ENCODE results near the gene ZFAND2A. TPM values are rescaled to one million over a fixed set of nuclear protein-coding genes. Genes with fewer than 3 reads are reported as not detected.
"Not testable (repeated sequence)": the region's sequence is repeated elsewhere in the genome, so short reads cannot be mapped to it uniquely, and the experiment has no call there.

ZFAND2A gene
- total RNA-seq, 1 experiment from 2014 or later = 6.3 TPM

DNA sequence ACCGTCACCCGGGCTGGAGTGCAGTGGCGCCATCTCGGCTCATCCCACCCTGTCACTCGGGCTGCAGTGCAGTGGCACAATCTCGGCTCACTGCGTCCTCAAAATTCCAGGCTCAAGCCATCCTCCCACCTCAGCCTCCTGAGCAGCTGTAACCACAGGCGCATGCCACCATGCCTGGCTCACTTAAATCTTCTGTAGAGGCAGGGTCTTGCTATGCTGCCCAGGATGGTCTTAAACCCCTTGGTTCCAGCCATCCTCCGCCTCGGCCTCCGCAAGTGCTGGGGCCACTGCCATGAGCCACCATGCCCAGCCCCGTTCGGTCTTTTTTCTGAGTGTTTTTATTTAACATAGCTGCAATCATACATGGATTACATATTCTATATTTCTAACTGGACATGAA lies 30.6 kb downstream of the ZFAND2A start:
- DNase-seq = no peak
- Histone ChIP-seq H3K4me3 (no peak overlapping the region), H3K27ac (no peak overlapping the region), H3K9me3 (replicated peaks) (no peaks in the 10 kb centered on the region), H3K4me1 (no peaks in the 10 kb centered on the region), H3K36me3 (no peaks in the 10 kb centered on the region), H3K27me3 (no peaks in the 10 kb centered on the region)

GRCh38 chr7:1127001-1127400 lies 33.0 kb downstream of the ZFAND2A start:
- Histone ChIP-seq H3K36me3 (no peaks in the 10 kb centered on the region), H3K9me3 (replicated peaks) (no peaks in the 10 kb centered on the region), H3K27ac (no peak overlapping the region), H3K4me3 (no peak overlapping the region), H3K27me3 (no peaks in the 10 kb centered on the region), H3K4me1 (no peaks in the 10 kb centered on the region)
- DNase-seq = peak in 1 of 2 experiments; percentile 11

DNA sequence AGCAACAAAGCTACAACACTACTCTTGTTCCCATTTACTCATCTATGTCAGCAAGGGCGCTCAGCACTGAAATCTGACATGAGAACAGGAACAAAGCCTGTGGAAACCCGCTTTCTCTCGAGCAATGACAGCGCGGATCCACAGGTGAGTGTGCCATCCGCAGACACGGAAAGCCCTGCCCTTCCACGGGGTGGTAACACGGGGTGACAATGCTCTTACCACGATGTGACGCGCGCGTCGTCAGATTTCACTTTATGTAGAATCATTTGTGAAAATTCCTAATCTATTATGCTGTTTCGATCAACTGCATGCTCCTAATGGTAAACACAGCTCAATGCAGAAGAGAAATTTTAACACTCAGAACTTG lies 34.4 kb downstream of the ZFAND2A start:
- no peaks in the 10 kb centered on the region for H3K36me3 ChIP-seq
- no peaks in the 10 kb centered on the region for H3K9me3 ChIP-seq (replicated peaks)
- no peak overlapping the region for H3K27ac ChIP-seq
- H3K27me3 ChIP-seq = no peaks in the 10 kb centered on the region
- no peak for DNase-seq
- H3K4me1 ChIP-seq = no peaks in the 10 kb centered on the region
- no peak overlapping the region for H3K4me3 ChIP-seq

- Histone ChIP-seq H3K4me3 (no peak overlapping the region), H3K4me1 (no peaks in the 10 kb centered on the region), H3K27ac (no peak overlapping the region), H3K9me3 (replicated peaks) (no peaks in the 10 kb centered on the region), H3K36me3 (no peaks in the 10 kb centered on the region), H3K27me3 (no peaks in the 10 kb centered on the region)
- DNase-seq = peak; percentile 16 to 44
Observed at GRCh38 chr7:1124816-1125602, 35.0 kb downstream of the ZFAND2A start.

DNA sequence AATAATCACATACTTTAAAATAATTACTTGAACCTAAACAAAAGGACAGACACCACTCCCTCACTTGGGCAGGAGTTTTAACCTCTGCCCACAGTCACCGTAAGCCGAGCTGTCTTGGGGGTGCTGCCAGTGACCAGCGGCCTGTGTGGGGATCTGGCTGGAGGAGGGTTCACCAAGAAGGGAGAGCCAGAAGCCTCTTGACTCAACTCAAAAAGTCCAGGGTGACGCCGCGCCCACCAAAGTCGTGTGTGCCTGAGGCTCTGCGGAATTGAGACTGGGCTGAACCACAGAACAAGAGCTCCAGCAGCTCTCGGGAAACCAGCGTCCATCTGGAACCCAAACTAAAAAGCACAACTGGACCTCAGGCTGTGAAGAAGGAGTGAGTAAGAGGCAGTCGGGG lies 35.8 kb downstream of the ZFAND2A start:
- DNase-seq = no peak
- Histone ChIP-seq H3K9me3 (replicated peaks) (no peaks in the 10 kb centered on the region), H3K4me1 (no peaks in the 10 kb centered on the region), H3K36me3 (no peaks in the 10 kb centered on the region), H3K27ac (no peak overlapping the region), H3K4me3 (no peak overlapping the region), H3K27me3 (no peaks in the 10 kb centered on the region)

GRCh38 chr7:1123715-1124114 lies 36.3 kb downstream of the ZFAND2A start:
- Histone ChIP-seq H3K9me3 (replicated peaks) (no peaks in the 10 kb centered on the region), H3K27me3 (no peaks in the 10 kb centered on the region), H3K36me3 (no peaks in the 10 kb centered on the region), H3K27ac (no peak overlapping the region), H3K4me3 (no peak overlapping the region), H3K4me1 (no peaks in the 10 kb centered on the region)
- DNase-seq = no peak

DNA sequence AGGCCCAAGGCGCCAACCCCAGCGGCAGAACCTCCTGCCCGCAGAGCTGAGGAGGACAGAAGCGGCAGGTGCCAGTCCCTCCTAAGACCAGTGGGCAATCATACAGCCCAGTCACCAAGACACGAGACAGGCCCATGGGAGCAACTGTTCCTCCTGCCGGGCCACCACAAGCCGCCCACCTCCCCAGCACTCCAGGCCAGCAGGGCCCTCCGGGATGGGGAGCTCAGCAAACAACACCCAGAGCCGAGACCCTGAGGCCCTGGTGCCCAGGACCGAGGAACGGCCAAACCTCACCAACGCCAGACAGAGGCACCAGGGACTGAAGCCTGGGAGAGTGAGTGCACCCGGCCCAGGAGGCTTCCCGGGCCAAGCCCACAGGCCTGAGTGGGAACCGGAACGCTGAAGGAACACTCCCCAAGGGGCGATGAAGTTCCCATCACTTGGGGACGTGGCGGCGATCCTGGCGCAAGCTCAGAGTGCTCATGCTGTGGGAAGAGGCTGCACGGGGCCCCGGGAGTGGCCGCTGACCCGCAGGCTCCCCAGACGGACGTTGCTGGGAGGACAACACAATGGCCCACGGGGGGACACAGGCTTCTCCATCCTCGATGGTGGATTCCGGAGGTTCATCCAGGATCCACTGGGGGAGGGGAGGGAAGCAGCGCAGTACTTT lies 37.0 kb downstream of the ZFAND2A start:
- Histone ChIP-seq H3K27me3 (no peaks in the 10 kb centered on the region), H3K4me1 (no peaks in the 10 kb centered on the region), H3K4me3 (no peak overlapping the region), H3K9me3 (replicated peaks) (no peaks in the 10 kb centered on the region), H3K36me3 (no peaks in the 10 kb centered on the region), H3K27ac (no peak overlapping the region)
- DNase-seq = no peak

GRCh38 chr7:1121886-1122831 lies 37.8 kb downstream of the ZFAND2A start:
- no peaks in the 10 kb centered on the region for H3K9me3 ChIP-seq (replicated peaks)
- H3K4me3 ChIP-seq = no peak overlapping the region
- H3K27me3 ChIP-seq = no peaks in the 10 kb centered on the region
- H3K4me1 ChIP-seq = no peaks in the 10 kb centered on the region
- H3K36me3 ChIP-seq = no peaks in the 10 kb centered on the region
- H3K27ac ChIP-seq = no peak overlapping the region
- no peak for DNase-seq

DNA sequence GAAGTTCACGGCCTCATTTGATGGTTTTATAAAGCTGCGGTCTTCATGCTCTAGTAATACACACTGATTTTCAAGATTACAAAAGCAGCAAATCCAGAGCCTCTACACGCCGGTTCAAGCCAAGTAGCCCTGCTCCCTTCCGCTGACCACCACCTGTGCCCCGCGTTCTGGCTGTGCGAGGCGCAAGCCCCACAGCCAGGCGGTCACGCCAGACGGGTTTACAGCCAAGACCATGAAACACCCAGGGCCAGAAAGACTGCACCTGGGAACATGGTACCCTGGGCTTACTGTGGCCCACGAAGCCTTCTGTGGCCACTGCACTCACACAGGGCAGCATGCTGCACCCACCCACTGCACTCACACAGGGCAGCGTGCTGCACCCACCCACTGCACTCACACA lies 38.5 kb downstream of the ZFAND2A start:
- H3K36me3 ChIP-seq = no peaks in the 10 kb centered on the region
- H3K9me3 ChIP-seq (replicated peaks) = no peaks in the 10 kb centered on the region
- no peak for DNase-seq
- no peaks in the 10 kb centered on the region for H3K4me1 ChIP-seq
- H3K27ac ChIP-seq = no peak overlapping the region
- H3K27me3 ChIP-seq = no peaks in the 10 kb centered on the region
- no peak overlapping the region for H3K4me3 ChIP-seq

DNA sequence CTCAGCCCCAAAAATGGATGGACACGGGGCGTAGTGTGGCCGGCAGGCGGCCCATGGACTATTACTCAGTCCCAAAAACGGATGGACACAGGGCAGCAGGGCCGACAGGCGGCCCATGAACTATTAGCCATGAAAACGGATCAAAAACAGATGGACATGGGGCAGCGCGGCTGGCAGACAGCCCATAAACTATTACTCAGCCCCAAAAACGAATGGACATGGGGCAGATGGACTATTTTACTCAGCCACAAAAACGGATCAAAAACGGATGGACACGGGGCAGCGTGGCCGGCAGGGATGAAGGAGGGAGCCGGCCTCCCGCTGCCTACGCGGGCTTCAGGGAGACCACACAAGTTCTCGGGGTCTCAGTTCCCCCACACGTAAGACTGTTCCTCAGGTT lies 39.2 kb downstream of the ZFAND2A start:
- Histone ChIP-seq H3K36me3 (no peaks in the 10 kb centered on the region), H3K4me3 (no peak overlapping the region), H3K9me3 (replicated peaks) (no peaks in the 10 kb centered on the region), H3K27ac (no peak overlapping the region), H3K27me3 (no peaks in the 10 kb centered on the region), H3K4me1 (no peaks in the 10 kb centered on the region)
- DNase-seq = no peak

DNA sequence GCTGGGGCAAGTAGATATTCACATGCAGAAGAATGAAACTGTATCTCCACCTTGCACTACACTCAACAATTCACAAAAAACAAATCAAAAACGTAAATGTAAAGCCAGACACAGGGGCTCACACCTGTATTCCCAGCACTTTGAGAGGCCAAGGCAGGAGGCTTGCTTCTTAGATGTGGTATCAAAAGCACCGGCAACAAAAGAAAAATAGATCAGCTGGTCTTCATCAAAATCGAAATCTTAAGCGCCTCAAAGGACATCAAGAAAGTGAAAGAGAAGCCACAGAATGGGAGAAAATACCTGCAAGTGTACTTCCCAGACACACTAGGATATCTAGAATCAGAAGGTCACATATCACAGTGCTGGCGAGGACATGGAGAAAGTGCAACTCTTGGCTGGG lies 40.8 kb downstream of the ZFAND2A start:
- Histone ChIP-seq H3K36me3 (no peaks in the 10 kb centered on the region), H3K27me3 (no peaks in the 10 kb centered on the region)
- no peak for DNase-seq

DNA sequence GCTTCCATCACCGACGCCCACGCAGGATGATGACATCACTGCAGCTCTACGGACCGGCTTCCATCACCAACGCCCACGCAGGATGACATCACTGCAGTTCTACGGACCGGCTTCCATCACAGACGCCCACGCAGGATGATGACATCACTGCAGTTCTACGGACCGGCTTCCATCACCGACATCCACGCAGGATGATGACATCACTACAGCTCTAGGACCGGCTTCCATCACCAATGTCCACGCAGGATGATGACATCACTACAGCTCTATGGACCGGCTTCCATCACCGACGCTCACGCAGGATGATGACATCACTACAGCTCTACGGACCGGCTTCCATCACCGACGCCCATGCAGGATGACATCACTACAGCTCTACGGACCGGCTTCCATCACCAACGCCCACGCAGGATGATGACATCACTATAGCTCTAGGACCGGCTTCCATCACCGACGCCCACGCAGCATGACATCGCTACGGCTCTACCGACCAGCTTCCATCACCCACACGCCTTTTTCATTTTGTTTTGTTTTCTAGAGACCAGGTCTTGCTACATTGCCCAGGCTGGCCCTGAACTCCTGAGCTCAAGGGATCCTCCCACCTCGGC lies 42.6 kb downstream of the ZFAND2A start:
- no peaks in the 10 kb centered on the region for H3K4me1 ChIP-seq
- DNase-seq = no peak
- H3K27me3 ChIP-seq = no peaks in the 10 kb centered on the region
- H3K4me3 ChIP-seq = no peak overlapping the region
- H3K9me3 ChIP-seq (replicated peaks) = no peaks in the 10 kb centered on the region
- no peak overlapping the region for H3K27ac ChIP-seq
- H3K36me3 ChIP-seq = no peaks in the 10 kb centered on the region

More for the DNA sequence above, 40.8 kb downstream of the ZFAND2A start:
- Histone ChIP-seq H3K4me3 (no peak overlapping the region), H3K9me3 (replicated peaks) (no peaks in the 10 kb centered on the region), H3K27ac (no peak overlapping the region), H3K4me1 (no peaks in the 10 kb centered on the region)

DNA sequence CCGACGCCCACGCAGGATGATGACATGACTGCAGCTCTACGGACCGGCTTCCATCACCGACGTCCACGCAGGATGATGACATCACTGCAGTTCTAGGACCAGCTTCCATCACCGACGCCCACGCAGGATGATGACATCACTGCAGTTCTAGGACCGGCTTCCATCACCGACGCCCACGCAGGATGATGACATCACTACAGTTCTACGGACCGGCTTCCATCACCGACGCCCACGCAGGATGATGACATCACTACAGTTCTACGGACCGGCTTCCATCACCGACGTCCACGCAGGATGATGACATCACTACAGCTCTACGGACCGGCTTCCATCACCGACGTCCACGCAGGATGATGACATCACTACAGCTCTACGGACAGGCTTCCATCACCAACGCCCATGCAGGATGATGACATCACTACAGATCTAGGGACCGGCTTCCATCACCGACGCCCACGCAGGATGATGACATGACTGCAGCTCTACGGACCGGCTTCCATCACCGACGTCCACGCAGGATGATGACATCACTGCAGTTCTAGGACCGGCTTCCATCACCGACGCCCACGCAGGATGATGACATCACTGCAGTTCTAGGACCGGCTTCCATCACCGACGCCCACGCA lies 43.5 kb downstream of the ZFAND2A start:
- DNase-seq; H3K9me3 ChIP-seq (replicated peaks); H3K4me1 ChIP-seq; H3K27ac ChIP-seq; H3K36me3 ChIP-seq; H3K4me3 ChIP-seq; H3K27me3 ChIP-seq: not testable (repeated sequence)
